Stomach (tissue), 9 donors: ENCODE measurements around the gene SLC49A4. TPM values are rescaled to one million over a fixed set of nuclear protein-coding genes. Genes with fewer than 3 reads are reported as not detected.

ENCODE experiments used
- DNase-seq, 2 donors: peaks; one replicate each; pipeline versions ENCODE4 v3.0.0 to v3.0.0-alpha.2; 2013 to 2019
- H3K27ac ChIP-seq, 5 donors: fragments of 200-600 bp in 4 of 5; sonication (generic) in 4 of 5; one replicate each; pipeline ENCODE4 v1.5.1; 2013 to 2019; ENCODE audit warnings: mild to moderate bottlenecking in 1 of 5, moderate library complexity in 1 of 5
- H3K27me3 ChIP-seq, 3 donors: fragments of 200-600 bp; sonication (generic); one replicate each; pipeline ENCODE4 v1.5.1; 2017 to 2019; ENCODE audit warnings: mixed run types in 1 of 3
- H3K36me3 ChIP-seq, 4 donors: fragments of 200-600 bp; sonication (generic); 1 replicate in 3 of 4; 2 replicates in 1 of 4; pipeline ENCODE4 v1.5.1; 2016 to 2019
- H3K4me1 ChIP-seq, 4 donors: fragments of 200-600 bp; sonication (generic); one replicate each; pipeline ENCODE4 v1.5.1; 2016 to 2019
- H3K4me3 ChIP-seq, 4 donors: fragments of 200-600 bp; sonication (generic) in 3 of 4; one replicate each; pipeline ENCODE4 v1.5.1; 2016 to 2019; ENCODE audit warnings: mild to moderate bottlenecking in 1 of 4
- H3K9me3 ChIP-seq, 4 donors: fragments of 200-600 bp; sonication (generic); one replicate each; pipeline ENCODE4 v1.5.1; 2016 to 2019
- EP300 ChIP-seq: sonication (generic); formaldehyde crosslinking; IDR thresholded peaks from one replicate; pipeline ENCODE4 v1.6.1; 2017; ENCODE audit warnings: antibody characterized with exemption
- POLR2A ChIP-seq, 4 donors: fragments of 450-650 bp; IDR thresholded peaks; one replicate each; pipeline ENCODE4 v1.6.1; 2016; ENCODE audit warnings: antibody characterized with exemption in 4 of 4, control low read depth in 2 of 4, mild to moderate bottlenecking in 1 of 4, moderate library complexity in 1 of 4
- POLR2AphosphoS5 ChIP-seq, 3 donors: sonication (generic); formaldehyde crosslinking; IDR thresholded peaks; one replicate each; pipeline ENCODE4 v1.6.1; 2016; ENCODE audit warnings: antibody characterized with exemption in 3 of 3
- WGBS, 5 donors: extraction: QIAGEN DNeasy Blood & Tissue Kit in 3 of 5; methylation state at CpG; one replicate each; pipeline versions ENCODE4 v1.1.5 to v1.1.7; 2013 to 2018; 5-methylcytosine and 5-hydroxymethylcytosine counted together
- intact Hi-C: fragments of 100-400 bp; cut with DNase I; formaldehyde crosslinking; loops from one replicate; pipeline ENCODE4 v1.15.1; 2023; ENCODE audit warnings: low total_unique reads
- polyA plus RNA-seq, 3 donors: library from polyadenylated mRNA; stranded (reverse); fragments of 200-250 nt; gene quantifications; one replicate each; pipeline ENCODE4 v1.2.3, GENCODE V29; 2013
- total RNA-seq, 5 donors: library from RNA; depleted of rRNA; stranded (reverse); fragments of >200 nt; gene quantifications; one replicate each; pipeline versions ENCODE4 v1.1.0 to v1.2.3, GENCODE V29; 2014 to 2016
- TF ChIP-seq, protein P1 (sequence below), 7 experiments: fragments of 450-650 bp in 4 of 7; fragments of 200-600 bp in 3 of 7; sonication (generic) in 3 of 7; IDR thresholded peaks; one replicate each; pipeline ENCODE4 v1.5.1; 2016 to 2019; ENCODE audit warnings: antibody characterized with exemption in 7 of 7, control low read depth in 2 of 7, mild to moderate bottlenecking in 1 of 7
- donor health status: healthy with polysubstance abuse.
- donor health status: Bipolar disorder and iron deficiency.
- donor health status: healthy.

Gene SLC49A4
- total and polyA plus RNA-seq, 8 donors: 0.31 to 28.8 (median 3.6) TPM

DNA sequence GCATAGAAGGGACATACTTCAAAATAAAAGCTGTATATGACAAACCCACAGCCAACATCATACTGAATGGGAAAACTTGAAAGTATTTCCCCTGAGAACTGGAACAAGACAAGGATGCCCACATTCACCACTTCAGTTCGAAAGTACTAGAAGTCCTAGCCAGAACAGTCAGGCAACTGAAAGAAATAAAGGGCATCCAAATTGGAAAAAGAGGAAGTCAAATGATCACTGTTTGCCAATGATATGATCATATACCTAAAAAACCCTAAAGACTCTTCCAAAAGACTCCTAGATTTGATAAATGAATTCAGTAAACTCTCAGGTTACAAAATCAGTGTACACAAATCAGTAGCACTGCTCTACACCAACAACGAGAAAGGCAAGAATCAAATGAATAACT, 40.7 kb downstream of the SLC49A4 start:
- H3K4me1 ChIP-seq: no peaks in the 10 kb centered on the region
- TF ChIP-seq POLR2AphosphoS5 (IDR thresholded peaks at IDR 0.05) (no peak), EP300 (no peak), POLR2A (IDR thresholded peaks at IDR 0.05) (no peak)
- TF ChIP-seq, protein P1, sequence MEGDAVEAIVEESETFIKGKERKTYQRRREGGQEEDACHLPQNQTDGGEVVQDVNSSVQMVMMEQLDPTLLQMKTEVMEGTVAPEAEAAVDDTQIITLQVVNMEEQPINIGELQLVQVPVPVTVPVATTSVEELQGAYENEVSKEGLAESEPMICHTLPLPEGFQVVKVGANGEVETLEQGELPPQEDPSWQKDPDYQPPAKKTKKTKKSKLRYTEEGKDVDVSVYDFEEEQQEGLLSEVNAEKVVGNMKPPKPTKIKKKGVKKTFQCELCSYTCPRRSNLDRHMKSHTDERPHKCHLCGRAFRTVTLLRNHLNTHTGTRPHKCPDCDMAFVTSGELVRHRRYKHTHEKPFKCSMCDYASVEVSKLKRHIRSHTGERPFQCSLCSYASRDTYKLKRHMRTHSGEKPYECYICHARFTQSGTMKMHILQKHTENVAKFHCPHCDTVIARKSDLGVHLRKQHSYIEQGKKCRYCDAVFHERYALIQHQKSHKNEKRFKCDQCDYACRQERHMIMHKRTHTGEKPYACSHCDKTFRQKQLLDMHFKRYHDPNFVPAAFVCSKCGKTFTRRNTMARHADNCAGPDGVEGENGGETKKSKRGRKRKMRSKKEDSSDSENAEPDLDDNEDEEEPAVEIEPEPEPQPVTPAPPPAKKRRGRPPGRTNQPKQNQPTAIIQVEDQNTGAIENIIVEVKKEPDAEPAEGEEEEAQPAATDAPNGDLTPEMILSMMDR (IDR thresholded peaks at IDR 0.05): no peak
- H3K9me3 ChIP-seq: no peaks in the 10 kb centered on the region
- intact Hi-C loops: no loop called here
- H3K36me3 ChIP-seq: peaks cover 0 to 29% (median 27%) of the 10 kb centered on the region in 4 donors
- no peak for DNase-seq
- no peaks in the 10 kb centered on the region for H3K27me3 ChIP-seq
- WGBS, 5 donors: 88 to 95% (median 90%) methylated on average over 2 of the region's 2 CpGs
- no peak overlapping the region for H3K27ac ChIP-seq
- no peak overlapping the region for H3K4me3 ChIP-seq

DNA sequence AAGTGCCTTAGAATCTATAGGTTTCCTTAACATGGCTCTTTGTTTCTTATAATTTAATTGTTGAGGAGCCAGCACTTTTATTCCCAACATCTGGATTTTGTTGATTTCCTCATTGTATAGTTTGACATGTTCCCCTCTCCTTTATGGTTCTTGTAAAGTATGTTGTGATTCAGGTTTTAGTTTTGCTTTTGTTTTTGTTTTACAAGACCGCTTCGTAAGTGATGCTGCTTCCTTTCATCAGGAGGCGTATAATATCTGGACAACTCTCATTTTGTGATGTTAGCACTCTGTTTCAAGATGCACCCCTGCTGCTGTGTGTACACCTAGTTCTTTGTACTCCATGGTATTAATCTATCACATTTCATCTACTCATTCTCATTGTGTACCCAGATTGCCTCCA, 48.7 kb downstream of the SLC49A4 start:
- peaks cover 0 to 26% (median 12%) of the 10 kb centered on the region in 4 donors for H3K36me3 ChIP-seq
- DNase-seq: no peak
- intact Hi-C loops: no loop called here
- no peaks in the 10 kb centered on the region for H3K9me3 ChIP-seq
- H3K4me3 ChIP-seq: no peak overlapping the region
- H3K27me3 ChIP-seq: no peaks in the 10 kb centered on the region
- H3K4me1 ChIP-seq: no peaks in the 10 kb centered on the region
- 44 to 55% (median 50%) methylated on average over 3 of the region's 3 CpGs for WGBS, 5 donors
- no peak overlapping the region for H3K27ac ChIP-seq
- no peak for TF ChIP-seq EP300
- TF ChIP-seq POLR2AphosphoS5 (IDR thresholded peaks at IDR 0.05): no peak
- TF ChIP-seq POLR2A (IDR thresholded peaks at IDR 0.05): no peak
- TF ChIP-seq, protein P1 (IDR thresholded peaks at IDR 0.05): no peak

DNA sequence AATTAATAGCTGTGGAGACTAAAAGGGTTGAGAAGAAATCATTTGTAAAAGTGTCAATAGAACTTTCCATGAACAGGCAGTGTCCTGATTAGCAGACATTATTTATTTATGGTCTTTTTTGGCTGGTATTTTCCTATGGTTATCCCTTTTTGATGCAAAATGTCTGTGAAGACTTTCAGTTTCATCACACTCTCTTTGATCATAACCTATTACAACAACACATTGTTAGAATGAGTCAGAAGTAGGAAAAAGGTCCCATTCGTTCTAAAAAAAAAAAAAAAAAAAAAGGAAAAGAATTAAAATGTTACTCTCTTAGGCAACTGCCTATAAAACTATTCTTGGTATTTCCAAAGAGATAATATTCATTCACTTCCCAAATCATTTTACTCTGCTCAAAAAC, 62.1 kb downstream of the SLC49A4 start:
- intact Hi-C loops: no loop called here
- no peak for DNase-seq
- H3K36me3 ChIP-seq: peaks cover 0 to 47% (median 30%) of the 10 kb centered on the region in 4 donors
- H3K9me3 ChIP-seq: no peaks in the 10 kb centered on the region
- 33 to 54% (median 48%) methylated on average over 1 of the region's 1 CpG for WGBS, 5 donors
- no peak overlapping the region for H3K27ac ChIP-seq
- H3K4me1 ChIP-seq: peaks cover 0 to 9% (median 0%) of the 10 kb centered on the region in 4 donors
- TF ChIP-seq EP300 (no peak), POLR2A (IDR thresholded peaks at IDR 0.05) (no peak), POLR2AphosphoS5 (IDR thresholded peaks at IDR 0.05) (no peak)
- TF ChIP-seq, protein P1 (IDR thresholded peaks at IDR 0.05): no peak
- no peaks in the 10 kb centered on the region for H3K27me3 ChIP-seq
- no peak overlapping the region for H3K4me3 ChIP-seq

DNA sequence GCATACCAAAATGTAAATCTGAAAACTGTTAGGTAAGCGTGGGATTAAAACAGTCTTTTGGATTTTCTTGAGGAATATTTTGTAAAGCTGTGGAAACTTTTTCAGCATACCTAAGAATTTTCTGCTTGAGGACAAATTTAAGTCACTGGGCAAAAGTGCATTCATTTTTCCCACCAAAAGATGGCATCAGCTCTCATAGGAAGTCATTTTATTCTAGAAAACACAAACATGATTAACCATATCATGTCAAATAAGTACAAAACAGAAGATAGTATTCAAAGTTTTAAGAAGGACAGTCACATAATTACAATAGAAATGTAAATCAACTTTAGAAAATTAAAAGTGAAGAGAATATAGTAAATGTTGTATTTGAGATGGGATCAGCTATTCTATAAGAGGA, 63.5 kb downstream of the SLC49A4 start:
- Histone ChIP-seq H3K27ac (no peak overlapping the region), H3K9me3 (no peaks in the 10 kb centered on the region), H3K27me3 (no peaks in the 10 kb centered on the region), H3K36me3 (peaks cover 0 to 37% (median 30%) of the 10 kb centered on the region in 4 donors), H3K4me1 (peaks cover 0 to 9% (median 0%) of the 10 kb centered on the region in 4 donors), H3K4me3 (no peak overlapping the region)
- TF ChIP-seq EP300 (no peak), POLR2AphosphoS5 (IDR thresholded peaks at IDR 0.05) (no peak), POLR2A (IDR thresholded peaks at IDR 0.05) (no peak)
- TF ChIP-seq, protein P1 (IDR thresholded peaks at IDR 0.05): no peak
- peak in 1 of 2 donors; percentile 55 for DNase-seq
- WGBS, 5 donors: 85 to 97% (median 91%) methylated on average over 1 of the region's 1 CpG
- intact Hi-C loops: no loop called here
